ENCODE data around the gene ADAMTS3. TPM values are rescaled to one million over a fixed set of nuclear protein-coding genes. Genes with fewer than 3 reads are reported as not detected.

Gene ADAMTS3
- total RNA-seq, 6 experiments from 2014 or later: 0.03 to 0.19 TPM; not detected in 4

GRCh38 chr4:72422416-72422815 is 146.6 kb downstream of the ADAMTS3 start:
- H3K36me3 Mint-ChIP-seq (ENCODE audit: low read depth): no peaks in the 10 kb centered on the region
- no peak overlapping the region for H3K27ac Mint-ChIP-seq
- DNase-seq: no peak
- no peaks in the 10 kb centered on the region for H3K9me3 Mint-ChIP-seq
- H3K4me3 Mint-ChIP-seq: no peak overlapping the region
- H3K4me1 Mint-ChIP-seq (ENCODE audit: low read depth): peaks cover 13% of the 10 kb centered on the region
- TF ChIP-seq CTCF (IDR thresholded peaks at IDR 0.05): no peak
- H3K27me3 Mint-ChIP-seq (ENCODE audit: insufficient read depth): peaks cover 2% of the 10 kb centered on the region

- Mint-ChIP-seq H3K4me1 (ENCODE audit: low read depth) (peaks cover 13% of the 10 kb centered on the region), H3K4me3 (no peak overlapping the region), H3K9me3 (no peaks in the 10 kb centered on the region), H3K27ac (no peak overlapping the region), H3K36me3 (ENCODE audit: low read depth) (no peaks in the 10 kb centered on the region), H3K27me3 (ENCODE audit: insufficient read depth) (no peaks in the 10 kb centered on the region; the same call in 1 of the 2 replicates)
- peak; percentile 55 for DNase-seq
- no peak for TF ChIP-seq CTCF (IDR thresholded peaks at IDR 0.05)
Observed at GRCh38 chr4:72418458-72418857, 150.6 kb downstream of the ADAMTS3 start.

- Mint-ChIP-seq H3K4me1 (ENCODE audit: low read depth) (no peaks in the 10 kb centered on the region), H3K27me3 (ENCODE audit: insufficient read depth) (no peaks in the 10 kb centered on the region; the same call in 1 of the 2 replicates)
- no peak for TF ChIP-seq CTCF (IDR thresholded peaks at IDR 0.05)
Observed at GRCh38 chr4:72410158-72410557, 158.9 kb downstream of the ADAMTS3 start.

GRCh38 chr4:72408568-72408967 is 160.5 kb downstream of the ADAMTS3 start:
- Mint-ChIP-seq H3K4me1 (ENCODE audit: low read depth) (no peaks in the 10 kb centered on the region), H3K9me3 (no peaks in the 10 kb centered on the region), H3K27ac (no peak overlapping the region), H3K4me3 (no peak overlapping the region), H3K27me3 (ENCODE audit: insufficient read depth) (no peaks in the 10 kb centered on the region; the same call in 1 of the 2 replicates), H3K36me3 (ENCODE audit: low read depth) (no peaks in the 10 kb centered on the region)
- no peak for DNase-seq
- no peak for TF ChIP-seq CTCF (IDR thresholded peaks at IDR 0.05)

More at GRCh38 chr4:72410158-72410557, 158.9 kb downstream of the ADAMTS3 start:
- H3K36me3 Mint-ChIP-seq (ENCODE audit: low read depth): no peaks in the 10 kb centered on the region
- DNase-seq: no peak
- H3K27ac Mint-ChIP-seq: no peak overlapping the region
- no peaks in the 10 kb centered on the region for H3K9me3 Mint-ChIP-seq
- no peak overlapping the region for H3K4me3 Mint-ChIP-seq

- no peaks in the 10 kb centered on the region for H3K36me3 Mint-ChIP-seq (ENCODE audit: low read depth)
- DNase-seq: no peak
- no peaks in the 10 kb centered on the region; the same call in 1 of the 2 replicates for H3K27me3 Mint-ChIP-seq (ENCODE audit: insufficient read depth)
- H3K27ac Mint-ChIP-seq: no peak overlapping the region
- H3K4me1 Mint-ChIP-seq (ENCODE audit: low read depth): no peaks in the 10 kb centered on the region
- no peak overlapping the region for H3K4me3 Mint-ChIP-seq
- no peaks in the 10 kb centered on the region for H3K9me3 Mint-ChIP-seq
- TF ChIP-seq CTCF (IDR thresholded peaks at IDR 0.05): no peak
Observed at GRCh38 chr4:72405417-72405816, 163.6 kb downstream of the ADAMTS3 start.

- H3K9me3 Mint-ChIP-seq: no peaks in the 10 kb centered on the region
- no peaks in the 10 kb centered on the region for H3K36me3 Mint-ChIP-seq (ENCODE audit: low read depth)
- peak; percentile 9 for DNase-seq
- H3K4me1 Mint-ChIP-seq (ENCODE audit: low read depth): peaks cover 16% of the 10 kb centered on the region
- H3K27me3 Mint-ChIP-seq (ENCODE audit: insufficient read depth): no peaks in the 10 kb centered on the region
- H3K4me3 Mint-ChIP-seq: no peak overlapping the region
- no peak for TF ChIP-seq CTCF (IDR thresholded peaks at IDR 0.05)
- no peak overlapping the region for H3K27ac Mint-ChIP-seq
Observed at GRCh38 chr4:72397314-72397713, 171.7 kb downstream of the ADAMTS3 start.

All from HFFc6 (cell line).